Lower leg skin (tissue), 3 donors: ENCODE data around the gene DVL1.

Source experiments
- CTCF ChIP-seq, 3 donors: fragments of 450-650 bp; IDR thresholded peaks; one replicate each; pipeline ENCODE4 v1.5.1; 2016; ENCODE audit warnings: antibody characterized with exemption in 3 of 3, mild to moderate bottlenecking in 3 of 3, moderate library complexity in 2 of 3
- POLR2A ChIP-seq, 2 donors: fragments of 450-650 bp; IDR thresholded peaks; one replicate each; pipeline ENCODE4 v1.6.1; 2016 to 2017; ENCODE audit warnings: antibody characterized with exemption in 2 of 2, mild to moderate bottlenecking in 1 of 2, moderate library complexity in 1 of 2

GRCh38 chr1:1343811-1344421, 5.3 kb downstream of the DVL1 start:
- TF ChIP-seq CTCF (IDR thresholded peaks at IDR 0.05) (no peak), POLR2A (IDR thresholded peaks at IDR 0.05) (no peak)
